ACC112 (cell line): Measurements from ENCODE around the gene MRRF.

Experiments
- H2AFZ ChIP-seq: fragments of 200-600 bp; sonication (generic); one replicate; pipeline ENCODE4 v1.6.0; 2017; ENCODE audit warnings: antibody characterized with exemption, low read length; ENCODE audit not compliant: unreplicated experiment
- H3K27ac ChIP-seq: fragments of 200-600 bp; sonication (generic); 2 replicates; pipeline ENCODE4 v1.5.1; 2014; ENCODE audit warnings: low read depth, mild to moderate bottlenecking, antibody characterized with exemption, low read length, moderate library complexity
- H3K27me3 ChIP-seq: fragments of 200-600 bp; sonication (generic); 2 replicates; pipeline ENCODE4 v1.6.1; 2014; ENCODE audit warnings: mild to moderate bottlenecking, antibody characterized with exemption, low read length, moderate library complexity, mixed read lengths; ENCODE audit not compliant: insufficient read depth
- H3K36me3 ChIP-seq: fragments of 200-600 bp; sonication (generic); 2 replicates; pipeline ENCODE4 v1.6.1; 2016; ENCODE audit warnings: mild to moderate bottlenecking, antibody characterized with exemption, low read length, moderate library complexity, mixed read lengths; ENCODE audit not compliant: insufficient read depth
- H3K4me1 ChIP-seq: fragments of 200-600 bp; sonication (generic); one replicate; pipeline ENCODE4 v1.6.1; 2016; ENCODE audit warnings: low read length, mixed read lengths; ENCODE audit not compliant: insufficient read depth, unreplicated experiment, control insufficient read depth
- H3K4me3 ChIP-seq: fragments of 200-600 bp; sonication (generic); 2 replicates; pipeline ENCODE4 v1.5.1; 2014; ENCODE audit warnings: mild to moderate bottlenecking, low read depth, low read length
- H3K79me2 ChIP-seq: fragments of 200-600 bp; sonication (generic); one replicate; pipeline ENCODE4 v1.6.0; 2016; ENCODE audit warnings: low read length; ENCODE audit not compliant: control insufficient read depth, unreplicated experiment, insufficient read depth

Gene MRRF

DNA sequence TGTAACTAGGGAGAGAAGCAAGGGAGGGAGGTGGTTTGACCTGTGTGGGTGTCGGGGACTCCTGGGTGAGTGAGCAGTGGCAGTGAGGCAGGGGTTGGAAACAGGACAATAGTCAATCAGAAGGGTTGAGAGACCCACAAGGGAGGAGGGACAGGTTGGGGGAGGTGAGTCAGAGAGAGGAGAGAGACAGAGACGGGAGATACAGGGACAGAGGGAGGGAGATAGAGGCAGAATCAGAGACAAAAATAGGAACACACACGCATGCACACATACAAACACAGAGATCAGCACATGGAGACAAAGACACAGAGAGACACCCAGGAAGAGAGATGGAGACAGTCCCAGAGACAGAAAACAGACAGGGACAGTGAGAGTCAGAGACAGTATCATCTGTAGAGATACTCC, 66.8 kb downstream of the MRRF start:
- Histone ChIP-seq H3K4me3 (no peak overlapping the region), H3K4me1 (no peaks in the 10 kb centered on the region), H3K27ac (no peak overlapping the region), H2AFZ (no peak overlapping the region), H3K36me3 (peaks cover 2% of the 10 kb centered on the region; the same call in 1 of the 2 replicates), H3K27me3 (no peaks in the 10 kb centered on the region), H3K79me2 (no peaks in the 10 kb centered on the region)

DNA sequence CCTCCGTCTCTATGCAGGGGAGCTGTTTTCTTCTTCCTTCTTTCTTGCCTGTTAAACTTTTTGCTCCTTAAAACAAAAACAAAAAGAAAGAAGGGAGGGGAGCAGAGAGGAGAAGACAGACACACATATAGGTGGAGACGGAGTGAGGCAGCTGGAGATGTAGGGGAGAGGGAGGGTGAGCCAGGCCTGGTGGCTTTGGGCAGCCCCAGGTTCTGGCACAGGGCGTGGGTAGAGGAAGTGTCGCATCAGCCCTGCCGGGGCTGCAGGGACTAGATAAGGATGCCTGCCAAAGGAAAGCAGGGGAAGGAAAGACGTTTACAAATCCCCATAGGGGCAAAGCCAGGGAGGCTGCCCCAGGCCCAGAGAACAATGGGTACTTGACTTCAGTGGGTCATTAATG, 67.4 kb downstream of the MRRF start:
- no peak overlapping the region for H3K4me3 ChIP-seq
- H3K27me3 ChIP-seq = no peaks in the 10 kb centered on the region
- no peak overlapping the region for H3K27ac ChIP-seq
- no peaks in the 10 kb centered on the region for H3K4me1 ChIP-seq
- H2AFZ ChIP-seq = no peak overlapping the region
- H3K79me2 ChIP-seq = no peaks in the 10 kb centered on the region
- peaks cover 2% of the 10 kb centered on the region; the same call in 1 of the 2 replicates for H3K36me3 ChIP-seq

DNA sequence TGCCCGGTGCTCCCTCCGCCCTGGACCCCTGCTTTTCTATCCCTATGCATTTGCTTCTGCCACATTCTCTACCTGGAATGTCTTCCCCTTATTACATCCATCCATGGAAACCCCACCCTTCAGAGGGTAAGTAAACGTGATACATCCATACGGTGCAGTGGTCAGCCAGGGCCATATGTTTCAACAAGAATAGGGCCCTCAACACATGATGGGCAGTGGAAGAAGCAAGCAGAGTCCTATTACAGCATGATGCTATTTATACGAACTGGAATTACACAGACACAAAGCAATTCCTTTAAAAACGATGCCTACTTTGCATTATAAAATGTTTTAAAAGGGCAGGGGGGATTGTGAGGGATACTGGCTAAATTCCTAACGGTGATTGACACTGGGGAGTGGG, 68.0 kb downstream of the MRRF start:
- Histone ChIP-seq H3K4me3 (no peak overlapping the region), H3K79me2 (no peaks in the 10 kb centered on the region), H3K27me3 (no peaks in the 10 kb centered on the region), H2AFZ (no peak overlapping the region), H3K4me1 (no peaks in the 10 kb centered on the region), H3K36me3 (no peaks in the 10 kb centered on the region; the same call in 1 of the 2 replicates), H3K27ac (no peak overlapping the region)

DNA sequence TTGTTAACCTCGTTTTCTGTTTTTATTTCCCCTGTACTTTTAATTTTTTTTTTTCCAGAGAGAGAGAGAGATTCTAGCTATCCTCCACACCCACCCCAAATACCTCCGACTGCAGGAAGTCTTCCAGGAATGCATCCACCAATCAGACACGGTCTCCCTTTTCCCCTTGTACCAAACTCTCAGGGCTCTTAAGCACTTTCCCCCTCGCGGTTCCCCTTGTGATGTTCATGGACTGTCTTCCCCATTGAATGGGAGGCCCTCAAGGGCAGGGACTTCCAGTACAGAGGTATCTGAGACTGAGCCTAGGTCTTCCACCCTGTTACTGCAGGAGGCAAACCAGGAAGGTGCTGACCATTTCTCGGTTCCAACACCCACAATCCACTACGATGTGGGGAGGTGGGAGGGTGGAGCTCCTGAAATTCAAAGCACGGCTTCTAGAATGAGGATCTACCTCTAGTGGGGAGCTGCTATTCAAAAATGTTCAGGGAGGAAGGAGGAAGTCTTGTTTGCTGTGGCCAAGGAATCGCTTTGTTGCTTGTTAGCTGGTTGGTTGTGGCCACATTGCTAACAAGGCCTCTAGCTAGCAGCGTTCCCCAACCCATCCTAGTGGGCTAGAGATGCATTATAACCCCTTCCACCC, 68.6 kb downstream of the MRRF start:
- Histone ChIP-seq H3K79me2 (no peaks in the 10 kb centered on the region), H3K36me3 (no peaks in the 10 kb centered on the region; the same call in 1 of the 2 replicates), H3K27me3 (no peaks in the 10 kb centered on the region), H3K27ac (no peak overlapping the region), H3K4me1 (no peaks in the 10 kb centered on the region), H2AFZ (no peak overlapping the region), H3K4me3 (no peak overlapping the region)

DNA sequence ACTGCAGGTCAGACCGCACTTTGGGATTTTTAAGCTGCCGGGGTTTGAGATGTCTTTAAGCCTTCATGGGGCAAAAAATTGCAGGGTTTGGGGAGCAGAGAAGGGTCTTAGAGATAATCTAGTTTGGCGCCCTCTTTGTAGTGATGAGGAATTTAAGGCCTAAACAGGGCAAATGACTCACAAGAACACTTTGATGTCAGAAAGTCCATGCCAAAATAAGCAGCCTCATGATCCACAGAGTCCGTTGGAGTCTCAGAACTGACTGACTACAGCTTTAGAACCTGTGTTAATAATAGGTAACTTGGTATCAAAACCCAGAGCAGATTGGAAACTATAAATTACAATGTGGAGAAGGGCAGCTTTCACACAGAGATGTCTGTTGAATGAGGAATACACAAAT, 70.2 kb downstream of the MRRF start:
- Histone ChIP-seq H3K4me3 (no peak overlapping the region), H3K36me3 (no peaks in the 10 kb centered on the region), H3K27me3 (no peaks in the 10 kb centered on the region), H3K79me2 (no peaks in the 10 kb centered on the region), H2AFZ (no peak overlapping the region), H3K27ac (no peak overlapping the region), H3K4me1 (no peaks in the 10 kb centered on the region)

DNA sequence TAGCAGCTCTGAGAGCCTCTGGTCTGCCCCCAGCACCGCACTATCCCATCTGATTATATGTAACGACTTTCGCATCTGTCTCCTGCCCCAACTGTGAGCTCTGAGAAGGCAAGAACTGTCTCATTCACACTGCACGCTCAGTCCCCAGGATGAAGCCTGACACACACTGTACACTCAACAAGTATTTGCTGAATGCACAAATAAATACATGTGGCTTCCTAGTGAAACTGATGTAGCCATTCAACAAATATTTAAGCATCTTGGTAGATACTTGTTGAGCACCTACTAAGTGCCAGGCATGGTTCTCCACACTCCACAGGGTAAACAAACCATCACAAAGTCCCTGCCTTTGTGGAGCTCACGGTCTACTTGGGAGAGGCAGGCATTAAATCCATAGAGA, 71.5 kb downstream of the MRRF start:
- Histone ChIP-seq H2AFZ (no peak overlapping the region), H3K27me3 (no peaks in the 10 kb centered on the region), H3K4me3 (no peak overlapping the region), H3K27ac (no peak overlapping the region), H3K36me3 (no peaks in the 10 kb centered on the region), H3K79me2 (no peaks in the 10 kb centered on the region), H3K4me1 (no peaks in the 10 kb centered on the region)

DNA sequence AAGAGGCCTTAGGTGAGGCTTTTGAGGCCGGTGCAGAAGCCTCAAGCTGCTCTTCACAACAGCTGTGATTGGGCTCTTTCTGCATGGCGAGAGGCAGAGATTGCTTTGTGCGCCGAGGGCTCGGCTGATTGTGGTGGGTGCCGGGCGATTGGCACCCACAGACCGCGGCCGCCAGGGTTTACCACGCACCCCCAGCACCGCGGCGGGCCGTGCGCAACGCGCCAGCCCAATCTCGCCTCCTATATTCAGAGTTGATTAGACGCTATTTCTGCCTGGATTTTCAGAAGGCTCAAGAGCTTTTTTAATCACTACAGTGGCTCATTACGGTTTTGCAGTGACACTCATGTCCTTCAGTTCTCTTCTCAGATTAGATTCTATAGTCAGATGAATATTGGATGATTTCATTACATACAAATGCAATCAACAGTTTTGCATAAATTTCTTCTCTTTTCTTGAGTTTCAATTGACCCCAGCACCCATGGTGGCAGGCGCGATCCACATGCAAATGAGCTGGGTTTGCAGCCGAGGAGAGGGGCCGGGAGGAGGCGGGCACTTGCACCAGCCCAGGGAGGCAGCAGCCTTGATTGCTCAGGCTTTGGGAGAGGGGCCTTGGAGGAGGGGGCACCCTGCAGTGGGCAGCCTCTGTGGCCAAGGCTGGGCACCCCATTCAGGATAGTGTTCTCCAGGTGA, 72.3 kb downstream of the MRRF start:
- H3K4me3 ChIP-seq = no peak overlapping the region

DNA sequence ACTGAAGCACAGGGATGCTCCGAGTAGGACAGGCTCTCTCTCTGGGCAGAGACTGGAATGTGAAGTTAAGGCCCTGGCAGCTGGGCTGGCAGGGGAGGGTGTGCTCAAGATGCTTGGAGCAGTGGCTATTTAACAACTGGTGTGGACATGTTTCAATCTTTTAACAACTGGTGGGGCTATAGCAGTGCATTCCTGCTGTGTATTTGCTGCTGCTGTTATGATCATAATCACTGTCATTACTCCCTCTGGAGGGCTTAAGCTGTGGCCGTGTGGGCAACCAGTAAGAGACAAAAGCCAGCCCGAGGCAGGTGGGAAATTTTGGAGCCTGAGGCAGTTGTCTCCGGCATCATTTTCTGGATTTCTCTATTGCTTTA, 72.9 kb downstream of the MRRF start:
- H3K27ac ChIP-seq = no peak overlapping the region
- no peaks in the 10 kb centered on the region for H3K36me3 ChIP-seq
- no peaks in the 10 kb centered on the region for H3K79me2 ChIP-seq
- H3K4me3 ChIP-seq = no peak overlapping the region
- H3K27me3 ChIP-seq = no peaks in the 10 kb centered on the region
- no peaks in the 10 kb centered on the region for H3K4me1 ChIP-seq
- no peak overlapping the region for H2AFZ ChIP-seq

More for the DNA sequence above, 72.3 kb downstream of the MRRF start:
- Histone ChIP-seq H3K27ac (no peak overlapping the region), H2AFZ (no peak overlapping the region), H3K79me2 (no peaks in the 10 kb centered on the region), H3K36me3 (no peaks in the 10 kb centered on the region), H3K4me1 (no peaks in the 10 kb centered on the region), H3K27me3 (no peaks in the 10 kb centered on the region)

DNA sequence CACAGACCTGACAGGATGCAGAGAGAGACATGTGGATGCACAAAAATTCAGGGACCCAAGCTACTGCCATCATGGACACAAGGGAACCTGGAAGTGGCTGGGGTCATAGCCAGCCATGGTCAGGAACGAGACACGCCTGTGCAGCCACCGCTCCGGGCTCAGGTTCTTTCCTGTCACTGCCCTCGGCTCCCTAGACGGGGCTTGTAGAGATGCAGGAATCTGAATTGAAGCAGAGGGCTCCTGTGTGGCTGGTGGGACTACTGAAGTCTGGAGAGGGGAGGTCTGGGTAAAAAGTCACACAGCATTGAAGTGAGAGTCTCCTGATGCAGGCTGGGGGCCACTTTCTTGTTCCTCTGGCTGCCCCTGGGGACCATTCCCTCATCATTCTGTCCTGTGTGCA, 73.9 kb downstream of the MRRF start:
- H3K27me3 ChIP-seq = no peaks in the 10 kb centered on the region
- H3K4me1 ChIP-seq = no peaks in the 10 kb centered on the region
- no peaks in the 10 kb centered on the region for H3K36me3 ChIP-seq
- H2AFZ ChIP-seq = no peak overlapping the region
- H3K4me3 ChIP-seq = no peak overlapping the region
- H3K27ac ChIP-seq = no peak overlapping the region
- no peaks in the 10 kb centered on the region for H3K79me2 ChIP-seq

DNA sequence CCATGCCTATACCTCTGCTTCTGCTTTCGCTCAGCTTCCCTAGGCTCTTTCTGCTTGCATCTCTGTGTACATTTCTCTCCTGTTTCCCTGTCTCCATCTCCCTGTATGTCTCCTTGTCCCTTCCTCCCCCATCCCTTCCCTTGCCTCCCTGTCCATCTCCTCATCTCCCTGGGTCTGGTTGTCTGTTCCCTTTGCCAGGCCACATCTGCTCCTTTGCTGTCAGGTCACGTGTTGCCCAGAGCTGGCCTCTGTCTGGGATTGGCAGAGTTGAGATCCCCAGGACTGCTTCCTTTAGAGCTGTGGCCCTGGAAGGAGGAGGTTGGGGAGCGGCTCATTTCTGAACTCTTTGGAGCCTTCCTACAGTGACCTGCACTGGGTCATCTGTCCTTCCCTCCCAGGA, 74.3 kb downstream of the MRRF start:
- H3K79me2 ChIP-seq = no peaks in the 10 kb centered on the region
- no peak overlapping the region for H3K4me3 ChIP-seq
- no peaks in the 10 kb centered on the region for H3K36me3 ChIP-seq
- H3K4me1 ChIP-seq = no peaks in the 10 kb centered on the region
- H3K27ac ChIP-seq = no peak overlapping the region
- no peaks in the 10 kb centered on the region for H3K27me3 ChIP-seq
- no peak overlapping the region for H2AFZ ChIP-seq

DNA sequence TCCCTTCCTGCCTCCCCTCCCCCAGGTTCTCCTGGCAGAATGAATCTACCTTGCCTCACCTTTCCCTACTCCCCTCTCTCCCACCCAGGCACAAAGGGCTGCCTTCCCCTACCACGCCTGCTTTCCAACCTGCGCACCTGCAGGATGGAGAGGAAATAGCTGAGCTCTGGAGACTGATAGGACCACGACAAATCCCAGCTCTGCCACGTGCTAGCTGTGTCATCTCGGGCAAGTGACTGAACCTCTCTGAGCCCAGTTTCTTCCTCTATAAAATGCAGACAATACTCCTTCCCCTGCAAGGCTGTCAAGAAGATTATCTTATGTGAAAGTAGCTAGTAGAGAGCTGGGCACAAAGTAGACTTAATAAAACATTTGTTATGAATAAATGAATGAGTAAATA, 74.9 kb downstream of the MRRF start:
- H3K4me3 ChIP-seq = no peak overlapping the region
- no peaks in the 10 kb centered on the region for H3K79me2 ChIP-seq
- no peak overlapping the region for H2AFZ ChIP-seq
- no peaks in the 10 kb centered on the region for H3K36me3 ChIP-seq
- no peaks in the 10 kb centered on the region for H3K27me3 ChIP-seq
- no peaks in the 10 kb centered on the region for H3K4me1 ChIP-seq
- no peak overlapping the region for H3K27ac ChIP-seq
